ENCODE data around the gene IARS2. TPM values are rescaled to one million over a fixed set of nuclear protein-coding genes. Genes with fewer than 3 reads are reported as not detected.
"Not testable (repeated sequence)": the region's sequence is repeated elsewhere in the genome, so short reads cannot be mapped to it uniquely, and the experiment has no call there.

Gene IARS2
- total and polyA plus RNA-seq, 2 donors, result 50.3 to 71.1 TPM

GRCh38 chr1:220127076-220127475 is 33.1 kb downstream of the IARS2 start:
- DNase-seq (ENCODE audit: extremely low spot score), result no peak
- Histone ChIP-seq H3K4me1 (ENCODE audit: insufficient read depth) (no peaks in the 10 kb centered on the region), H3K36me3 (ENCODE audit: insufficient read depth) (peaks cover 1% of the 10 kb centered on the region), H3K27ac (ENCODE audit: low read depth) (no peak overlapping the region), H3K4me3 (ENCODE audit: low read depth, low read length) (no peak overlapping the region)
- WGBS, result 91% methylated on average over 3 of the region's 3 CpGs

- H3K4me3 ChIP-seq (ENCODE audit: low read depth, low read length), result no peak overlapping the region
- no peak for DNase-seq (ENCODE audit: extremely low spot score)
- H3K27ac ChIP-seq (ENCODE audit: low read depth), result no peak overlapping the region
- no peaks in the 10 kb centered on the region for H3K4me1 ChIP-seq (ENCODE audit: insufficient read depth)
- H3K36me3 ChIP-seq (ENCODE audit: insufficient read depth), result peaks cover 2% of the 10 kb centered on the region
Measured at GRCh38 chr1:220129479-220130210, 35.7 kb downstream of the IARS2 start.

GRCh38 chr1:220135755-220136154 is 41.8 kb downstream of the IARS2 start:
- DNase-seq (ENCODE audit: extremely low spot score), result no peak
- no peaks in the 10 kb centered on the region for H3K4me1 ChIP-seq (ENCODE audit: insufficient read depth)
- H3K4me3 ChIP-seq (ENCODE audit: low read depth, low read length), result no peak overlapping the region
- 87% methylated on average over 2 of the region's 2 CpGs for WGBS
- H3K27ac ChIP-seq (ENCODE audit: low read depth), result no peak overlapping the region
- H3K36me3 ChIP-seq (ENCODE audit: insufficient read depth), result peaks cover 11% of the 10 kb centered on the region

GRCh38 chr1:220137019-220137786 is 43.3 kb downstream of the IARS2 start:
- DNase-seq (ENCODE audit: extremely low spot score), result peak; percentile 2
- Histone ChIP-seq H3K27ac (ENCODE audit: low read depth) (no peak overlapping the region), H3K4me1 (ENCODE audit: insufficient read depth) (no peaks in the 10 kb centered on the region), H3K4me3 (ENCODE audit: low read depth, low read length) (no peak overlapping the region), H3K36me3 (ENCODE audit: insufficient read depth) (peaks cover 11% of the 10 kb centered on the region)
- 75% methylated on average over 9 of the region's 9 CpGs for WGBS

GRCh38 chr1:220139966-220140365 is 46.0 kb downstream of the IARS2 start:
- no peak overlapping the region for H3K27ac ChIP-seq (ENCODE audit: low read depth)
- WGBS, result 83% methylated on average over 6 of the region's 6 CpGs
- peaks cover 8% of the 10 kb centered on the region for H3K36me3 ChIP-seq (ENCODE audit: insufficient read depth)
- H3K4me1 ChIP-seq (ENCODE audit: insufficient read depth), result no peaks in the 10 kb centered on the region
- DNase-seq (ENCODE audit: extremely low spot score), result no peak
- H3K4me3 ChIP-seq (ENCODE audit: low read depth, low read length), result no peak overlapping the region

- H3K4me1 ChIP-seq (ENCODE audit: insufficient read depth), result no peaks in the 10 kb centered on the region
- no peak overlapping the region for H3K27ac ChIP-seq (ENCODE audit: low read depth)
- H3K36me3 ChIP-seq (ENCODE audit: insufficient read depth), result peaks cover 12% of the 10 kb centered on the region
- DNase-seq (ENCODE audit: extremely low spot score), result no peak
- H3K4me3 ChIP-seq (ENCODE audit: low read depth, low read length), result no peak overlapping the region
- 90% methylated on average over 5 of the region's 5 CpGs for WGBS
Measured at GRCh38 chr1:220144051-220144450, 50.1 kb downstream of the IARS2 start.

- no peaks in the 10 kb centered on the region for H3K4me1 ChIP-seq (ENCODE audit: insufficient read depth)
- DNase-seq (ENCODE audit: extremely low spot score), result no peak
- no peak overlapping the region for H3K4me3 ChIP-seq (ENCODE audit: low read depth, low read length)
- no peak overlapping the region for H3K27ac ChIP-seq (ENCODE audit: low read depth)
- 81% methylated on average over 1 of the region's 1 CpG for WGBS
- H3K36me3 ChIP-seq (ENCODE audit: insufficient read depth), result peaks cover 4% of the 10 kb centered on the region
Measured at GRCh38 chr1:220149742-220150141, 55.8 kb downstream of the IARS2 start.

- Histone ChIP-seq H3K27ac (ENCODE audit: low read depth) (no peak overlapping the region), H3K4me1 (ENCODE audit: insufficient read depth) (no peaks in the 10 kb centered on the region)
Measured at GRCh38 chr1:220151454-220151853, 57.5 kb downstream of the IARS2 start.

GRCh38 chr1:220153147-220153546 is 59.2 kb downstream of the IARS2 start:
- Histone ChIP-seq H3K4me1 (ENCODE audit: insufficient read depth) (no peaks in the 10 kb centered on the region), H3K36me3 (ENCODE audit: insufficient read depth) (no peaks in the 10 kb centered on the region), H3K27ac (ENCODE audit: low read depth) (no peak overlapping the region), H3K4me3 (ENCODE audit: low read depth, low read length) (no peak overlapping the region)
- DNase-seq (ENCODE audit: extremely low spot score), result no peak

More at GRCh38 chr1:220151454-220151853, 57.5 kb downstream of the IARS2 start:
- DNase-seq (ENCODE audit: extremely low spot score), result no peak
- H3K4me3 ChIP-seq (ENCODE audit: low read depth, low read length), result no peak overlapping the region
- 46% methylated on average over 3 of the region's 3 CpGs for WGBS
- peaks cover 4% of the 10 kb centered on the region for H3K36me3 ChIP-seq (ENCODE audit: insufficient read depth)

GRCh38 chr1:220156620-220157146 is 62.8 kb downstream of the IARS2 start:
- DNase-seq (ENCODE audit: extremely low spot score), result no peak
- Histone ChIP-seq H3K4me3 (ENCODE audit: low read depth, low read length) (no peak overlapping the region), H3K27ac (ENCODE audit: low read depth) (no peak overlapping the region), H3K36me3 (ENCODE audit: insufficient read depth) (no peaks in the 10 kb centered on the region), H3K4me1 (ENCODE audit: insufficient read depth) (peaks cover 3% of the 10 kb centered on the region)
- WGBS, result 94% methylated on average over 4 of the region's 4 CpGs

GRCh38 chr1:220157738-220158137 is 63.8 kb downstream of the IARS2 start:
- 83% methylated on average over 2 of the region's 2 CpGs for WGBS
- Histone ChIP-seq H3K4me3 (ENCODE audit: low read depth, low read length) (no peak overlapping the region), H3K36me3 (ENCODE audit: insufficient read depth) (no peaks in the 10 kb centered on the region), H3K27ac (ENCODE audit: low read depth) (no peak overlapping the region), H3K4me1 (ENCODE audit: insufficient read depth) (peaks cover 3% of the 10 kb centered on the region)
- no peak for DNase-seq (ENCODE audit: extremely low spot score)

GRCh38 chr1:220158530-220158929 is 64.6 kb downstream of the IARS2 start:
- not testable (repeated sequence) for DNase-seq (ENCODE audit: extremely low spot score); H3K27ac ChIP-seq (ENCODE audit: low read depth); H3K36me3 ChIP-seq (ENCODE audit: insufficient read depth); H3K4me1 ChIP-seq (ENCODE audit: insufficient read depth); H3K4me3 ChIP-seq (ENCODE audit: low read depth, low read length)
- 96% methylated on average over 7 of the region's 7 CpGs for WGBS

- no peaks in the 10 kb centered on the region for H3K36me3 ChIP-seq (ENCODE audit: insufficient read depth)
- 93% methylated on average over 3 of the region's 3 CpGs for WGBS
- DNase-seq (ENCODE audit: extremely low spot score), result no peak
- no peak overlapping the region for H3K4me3 ChIP-seq (ENCODE audit: low read depth, low read length)
- H3K27ac ChIP-seq (ENCODE audit: low read depth), result no peak overlapping the region
- H3K4me1 ChIP-seq (ENCODE audit: insufficient read depth), result peaks cover 3% of the 10 kb centered on the region
Measured at GRCh38 chr1:220159041-220159440, 65.1 kb downstream of the IARS2 start.

GRCh38 chr1:220160027-220160426 is 66.1 kb downstream of the IARS2 start:
- DNase-seq (ENCODE audit: extremely low spot score), result no peak
- H3K27ac ChIP-seq (ENCODE audit: low read depth), result no peak overlapping the region
- no peak overlapping the region for H3K4me3 ChIP-seq (ENCODE audit: low read depth, low read length)
- H3K4me1 ChIP-seq (ENCODE audit: insufficient read depth), result peaks cover 3% of the 10 kb centered on the region
- 97% methylated on average over 1 of the region's 1 CpG for WGBS
- H3K36me3 ChIP-seq (ENCODE audit: insufficient read depth), result no peaks in the 10 kb centered on the region

All from urinary bladder (tissue), 4 donors.